ENCODE results near the gene KLK13. TPM values are rescaled to one million over a fixed set of nuclear protein-coding genes. Genes with fewer than 3 reads are reported as not detected.

Gene KLK13
- total RNA-seq, 1 donor from 2014 or later, result not detected

- DNase-seq (ENCODE audit: low spot score), result no peak
- H4K20me1 ChIP-seq (ENCODE audit: low read depth), result no peaks in the 10 kb centered on the region
- H3K9me3 ChIP-seq (ENCODE audit: low read depth), result no peaks in the 10 kb centered on the region
- H3K27ac ChIP-seq, result no peak overlapping the region
- H3K79me2 ChIP-seq (ENCODE audit: low read depth), result no peaks in the 10 kb centered on the region
- no peak overlapping the region for H3K27ac Mint-ChIP-seq
- H3K4me1 ChIP-seq, result peaks cover 22% of the 10 kb centered on the region
- H3K27me3 ChIP-seq, result no peaks in the 10 kb centered on the region
- no peak overlapping the region for H3K4me3 ChIP-seq
- no peak overlapping the region for H3K4me2 ChIP-seq
- TF ChIP-seq EZH2phosphoT487 (IDR thresholded peaks at IDR 0.05), result no peak
- TF ChIP-seq EZH2 (IDR thresholded peaks at IDR 0.05), result no peak
- no peak for TF ChIP-seq CTCF (IDR thresholded peaks at IDR 0.05)
- peaks cover 3% of the 10 kb centered on the region for H3K9me3 Mint-ChIP-seq
- no peak overlapping the region for H2AFZ ChIP-seq (replicated peaks)
- H3F3A ChIP-seq (ENCODE audit: low read depth), result no peaks in the 10 kb centered on the region
- H3K9ac ChIP-seq, result no peak overlapping the region
- H3K4me3 Mint-ChIP-seq, result no peak overlapping the region
- no peaks in the 10 kb centered on the region for H3K36me3 Mint-ChIP-seq
- H3K27me3 Mint-ChIP-seq (ENCODE audit: insufficient read depth, low read depth), result peaks cover 16% of the 10 kb centered on the region
- peaks cover 3% of the 10 kb centered on the region for H3K4me1 Mint-ChIP-seq
- no peaks in the 10 kb centered on the region for H3K36me3 ChIP-seq
These were observed 37.0 kb downstream of the KLK13 start for GRCh38 chr19:51027873-51028272.

GRCh38 chr19:51027126-51027806, 37.6 kb downstream of the KLK13 start:
- no peaks in the 10 kb centered on the region for H3K27me3 ChIP-seq
- peaks cover 21% of the 10 kb centered on the region for H3K27me3 Mint-ChIP-seq (ENCODE audit: insufficient read depth, low read depth)
- no peak overlapping the region for H3K4me3 Mint-ChIP-seq

GRCh38 chr19:51026554-51026831, 38.4 kb downstream of the KLK13 start, which contains the start of gene KLK11:
Gene KLK11 (minus strand): TSS chr19:51026616. CDS start chr19:51025631, 985 bp downstream.
- Histone ChIP-seq H4K20me1 (ENCODE audit: low read depth) (no peaks in the 10 kb centered on the region), H3F3A (ENCODE audit: low read depth) (no peaks in the 10 kb centered on the region), H3K9me3 (ENCODE audit: low read depth) (no peaks in the 10 kb centered on the region), H3K9ac (no peak within 1 kb of the TSS), H3K27ac (no peak within 1 kb of the TSS), H3K4me3 (no peak within 1 kb of the TSS), H3K79me2 (ENCODE audit: low read depth) (no peaks in the 10 kb centered on the region), H3K36me3 (no peaks in the 10 kb centered on the region), H2AFZ (replicated peaks) (no peak within 1 kb of the TSS), H3K27me3 (no peaks in the 10 kb centered on the region), H3K4me2 (no peak within 1 kb of the TSS), H3K4me1 (peaks cover 22% of the 10 kb centered on the region)
- Mint-ChIP-seq H3K4me3 (peak within 1 kb of the TSS; percentile 1), H3K36me3 (no peaks in the 10 kb centered on the region), H3K27me3 (ENCODE audit: insufficient read depth, low read depth) (peaks cover 23% of the 10 kb centered on the region), H3K4me1 (peaks cover 3% of the 10 kb centered on the region), H3K9me3 (peaks cover 3% of the 10 kb centered on the region), H3K27ac (no peak within 1 kb of the TSS)
- no peak for DNase-seq (ENCODE audit: low spot score)
- TF ChIP-seq EZH2phosphoT487 (IDR thresholded peaks at IDR 0.05), result no peak
- no peak for TF ChIP-seq EZH2 (IDR thresholded peaks at IDR 0.05)
- TF ChIP-seq CTCF (IDR thresholded peaks at IDR 0.05), result no peak

More at GRCh38 chr19:51027126-51027806, 37.6 kb downstream of the KLK13 start:
- no peaks in the 10 kb centered on the region for H3K36me3 ChIP-seq
- no peak overlapping the region for H3K27ac ChIP-seq
- H3K4me3 ChIP-seq, result no peak overlapping the region
- no peaks in the 10 kb centered on the region for H3K9me3 ChIP-seq (ENCODE audit: low read depth)
- no peaks in the 10 kb centered on the region for H3K79me2 ChIP-seq (ENCODE audit: low read depth)
- H4K20me1 ChIP-seq (ENCODE audit: low read depth), result no peaks in the 10 kb centered on the region
- H3F3A ChIP-seq (ENCODE audit: low read depth), result no peaks in the 10 kb centered on the region
- DNase-seq (ENCODE audit: low spot score), result no peak
- H3K4me1 Mint-ChIP-seq, result peaks cover 3% of the 10 kb centered on the region
- H3K27ac Mint-ChIP-seq, result no peak overlapping the region
- H2AFZ ChIP-seq (replicated peaks), result no peak overlapping the region
- no peak overlapping the region for H3K4me2 ChIP-seq
- H3K9me3 Mint-ChIP-seq, result peaks cover 3% of the 10 kb centered on the region
- H3K9ac ChIP-seq, result no peak overlapping the region
- no peaks in the 10 kb centered on the region for H3K36me3 Mint-ChIP-seq
- H3K4me1 ChIP-seq, result peaks cover 22% of the 10 kb centered on the region
- no peak for TF ChIP-seq EZH2phosphoT487 (IDR thresholded peaks at IDR 0.05)
- TF ChIP-seq EZH2 (IDR thresholded peaks at IDR 0.05), result no peak
- no peak for TF ChIP-seq CTCF (IDR thresholded peaks at IDR 0.05)

All from neural progenitor cell (in vitro differentiated cells).